GM10266 (cell line): ENCODE results near the gene DHRS2.

Experiments
- DNase-seq: peaks from one replicate; pipeline ENCODE4 v3.0.0; 2012; ENCODE audit errors: extremely low spot score
- TF ChIP-seq, protein P1 (sequence below): IDR thresholded peaks from 2 replicates; pipeline ENCODE4 v1.5.1; 2012; ENCODE audit warnings: mild to moderate bottlenecking, low read depth; ENCODE audit not compliant: control insufficient read depth, insufficient read depth; ENCODE audit errors: missing control alignments

The DHRS2 gene

DNA sequence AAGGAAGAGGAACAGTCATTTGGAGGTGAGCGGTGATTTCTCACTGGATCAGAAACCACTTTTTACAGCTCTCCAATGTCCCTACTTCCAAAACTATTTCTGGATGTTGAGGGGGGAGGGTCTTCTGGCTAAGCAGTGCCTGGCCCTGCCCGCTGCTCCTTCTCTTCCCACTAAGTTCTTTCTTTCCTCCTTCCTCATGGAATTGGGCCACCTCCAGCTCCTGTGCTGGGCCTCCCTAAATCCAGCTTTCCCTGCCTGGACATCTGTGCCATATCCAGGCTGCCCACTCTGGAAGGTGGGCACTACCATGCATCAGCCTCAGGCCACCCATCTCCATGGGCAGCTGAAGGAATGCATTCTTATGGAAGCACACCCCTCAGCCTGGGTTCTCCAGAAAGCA, 11.5 kb downstream of the DHRS2 start:
- TF ChIP-seq, protein P1, sequence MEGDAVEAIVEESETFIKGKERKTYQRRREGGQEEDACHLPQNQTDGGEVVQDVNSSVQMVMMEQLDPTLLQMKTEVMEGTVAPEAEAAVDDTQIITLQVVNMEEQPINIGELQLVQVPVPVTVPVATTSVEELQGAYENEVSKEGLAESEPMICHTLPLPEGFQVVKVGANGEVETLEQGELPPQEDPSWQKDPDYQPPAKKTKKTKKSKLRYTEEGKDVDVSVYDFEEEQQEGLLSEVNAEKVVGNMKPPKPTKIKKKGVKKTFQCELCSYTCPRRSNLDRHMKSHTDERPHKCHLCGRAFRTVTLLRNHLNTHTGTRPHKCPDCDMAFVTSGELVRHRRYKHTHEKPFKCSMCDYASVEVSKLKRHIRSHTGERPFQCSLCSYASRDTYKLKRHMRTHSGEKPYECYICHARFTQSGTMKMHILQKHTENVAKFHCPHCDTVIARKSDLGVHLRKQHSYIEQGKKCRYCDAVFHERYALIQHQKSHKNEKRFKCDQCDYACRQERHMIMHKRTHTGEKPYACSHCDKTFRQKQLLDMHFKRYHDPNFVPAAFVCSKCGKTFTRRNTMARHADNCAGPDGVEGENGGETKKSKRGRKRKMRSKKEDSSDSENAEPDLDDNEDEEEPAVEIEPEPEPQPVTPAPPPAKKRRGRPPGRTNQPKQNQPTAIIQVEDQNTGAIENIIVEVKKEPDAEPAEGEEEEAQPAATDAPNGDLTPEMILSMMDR = no peak
- DNase-seq = no peak

DNA sequence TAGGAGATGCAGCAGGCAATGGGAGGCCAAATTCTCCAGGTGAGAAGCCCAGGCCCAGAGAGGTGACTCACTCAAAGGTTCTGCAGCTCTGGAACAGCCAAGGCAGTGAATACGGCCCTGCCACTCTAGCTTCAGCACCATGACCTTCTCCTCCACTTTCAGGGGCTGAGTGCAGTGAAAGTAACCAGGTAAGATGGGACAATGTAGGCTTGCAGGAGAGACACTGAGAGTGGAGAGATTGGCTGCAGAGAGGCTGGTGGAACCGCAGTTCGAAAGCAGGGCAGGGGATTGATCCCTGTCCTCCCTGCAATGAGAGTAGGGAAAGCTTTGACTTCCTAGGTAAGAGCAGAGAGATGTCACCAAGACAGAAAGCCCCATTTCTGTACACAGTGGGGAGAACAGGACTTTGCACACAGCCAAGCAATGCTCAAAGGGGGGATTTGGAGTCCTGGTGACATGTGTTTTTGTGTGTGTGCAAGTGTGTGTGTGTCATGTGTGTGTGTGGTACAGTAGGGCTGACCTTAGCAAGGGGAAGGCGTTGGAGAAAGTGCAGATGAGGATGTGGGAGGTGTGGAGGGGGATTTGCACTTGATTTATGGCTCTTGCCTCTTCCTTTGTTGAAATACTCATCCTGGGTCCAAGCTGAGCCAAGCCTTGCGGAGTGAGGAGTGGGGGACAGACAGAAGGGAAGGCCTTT, 12.7 kb downstream of the DHRS2 start:
- TF ChIP-seq, protein P1 = no peak
- DNase-seq = no peak

DNA sequence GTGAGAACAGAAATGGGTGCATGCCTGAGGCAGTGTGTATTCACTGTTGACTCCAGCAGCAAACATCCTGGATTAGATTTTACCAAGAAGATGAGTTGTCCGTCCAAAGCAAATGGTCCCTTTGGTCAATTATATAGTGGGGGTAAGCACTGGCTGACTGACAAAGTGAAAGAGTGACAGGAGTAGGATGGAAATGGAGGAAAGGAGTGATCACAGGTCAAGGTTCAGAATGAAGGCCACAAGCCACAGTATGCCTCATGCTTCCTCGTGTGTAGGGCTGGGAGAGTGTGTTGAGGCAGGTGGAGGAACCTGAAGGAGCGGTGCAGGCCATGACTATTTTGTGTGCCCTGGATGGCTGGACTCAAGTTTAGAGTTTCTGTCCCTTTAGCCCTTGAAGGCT, 14.3 kb downstream of the DHRS2 start:
- DNase-seq = no peak

DNA sequence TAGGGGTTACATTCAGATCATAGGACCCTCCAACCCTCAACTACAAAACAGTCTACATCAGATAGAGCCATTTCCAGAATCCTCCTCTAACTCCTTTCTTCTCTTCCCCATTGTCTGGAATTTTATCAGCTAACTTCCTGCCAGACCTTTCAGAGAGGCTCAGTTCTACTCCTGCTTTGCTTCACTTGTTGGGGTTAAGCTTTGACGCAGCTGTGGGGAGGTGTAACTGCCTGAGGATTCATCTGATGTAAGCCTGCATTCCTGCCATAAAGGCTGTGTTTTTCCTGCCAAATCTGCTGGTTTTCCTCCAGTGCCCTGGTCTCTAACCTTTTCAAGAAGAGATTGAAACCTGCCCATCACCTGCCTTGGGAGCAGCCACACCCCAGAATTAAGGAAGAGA, 16.9 kb downstream of the DHRS2 start:
- TF ChIP-seq, protein P1 = no peak
- no peak for DNase-seq

More for the DNA sequence above, 14.3 kb downstream of the DHRS2 start:
- TF ChIP-seq, protein P1 = no peak

DNA sequence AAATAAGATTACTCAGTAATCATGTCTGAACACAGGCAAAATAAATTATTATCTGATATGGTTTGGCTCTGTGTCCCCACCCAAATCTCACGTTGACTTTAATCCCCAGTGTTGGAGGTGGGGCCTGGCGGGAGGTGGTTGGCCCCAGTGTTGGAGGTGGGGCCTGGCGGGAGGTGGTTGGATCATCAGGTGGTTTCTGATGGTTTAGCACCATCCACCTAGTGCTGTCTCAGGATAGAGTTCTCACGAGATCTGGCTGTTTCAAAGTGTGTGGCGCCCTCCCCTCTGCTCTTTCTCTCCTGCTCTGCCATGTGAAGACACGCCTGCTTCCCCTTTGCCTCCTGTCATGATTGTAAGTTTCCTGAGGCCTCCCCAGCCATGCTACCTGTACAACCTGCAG, 18.1 kb downstream of the DHRS2 start:
- DNase-seq = no peak

DNA sequence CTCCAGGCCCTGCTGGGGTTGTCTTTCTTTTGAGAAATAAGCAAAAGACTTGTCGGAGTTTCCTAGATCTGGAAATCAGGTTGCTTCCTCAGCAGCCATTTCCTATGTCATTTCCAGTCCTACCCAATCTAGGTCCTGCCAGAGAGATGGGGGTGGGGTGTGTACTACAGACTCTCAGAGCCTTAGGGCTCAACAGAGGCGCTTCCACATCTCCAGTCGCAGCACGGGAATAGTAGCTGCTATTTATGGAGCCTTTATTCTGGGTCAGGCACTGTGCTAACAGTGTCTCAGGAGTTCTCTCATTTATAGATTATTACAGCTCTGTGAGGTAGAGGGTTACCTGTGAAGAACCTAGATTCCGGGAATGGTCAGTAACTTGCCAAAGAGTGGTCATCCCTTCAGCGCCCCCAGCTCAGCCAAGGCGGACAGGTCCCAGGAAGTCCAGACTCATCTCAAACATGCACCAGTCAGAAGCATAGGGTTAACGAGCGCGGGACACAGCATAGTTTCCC, 21.9 kb downstream of the DHRS2 start:
- TF ChIP-seq, protein P1 = no peak
- no peak for DNase-seq

More for the DNA sequence above, 18.1 kb downstream of the DHRS2 start:
- TF ChIP-seq, protein P1 = no peak
